WTC11 (cell line): ENCODE data around the gene SLC19A1. TPM values are rescaled to one million over a fixed set of nuclear protein-coding genes. Genes with fewer than 3 reads are reported as not detected.

Experiments used
- ATAC-seq: fragments of 200-7000 bp; cut with Tn5 transposase; 2 replicates; pipeline ENCODE4 v1.10.0; 2021; ENCODE audit warnings: mild to moderate bottlenecking, moderate library complexity
- CTCF ChIA-PET: fragments of 300-600 bp; sonication (Branson Sonifier 250); formaldehyde crosslinking; loops from one replicate; lab custom pipeline; 2021; ENCODE audit warnings: antibody characterized with exemption; lab: Charles Lee
- POLR2A ChIA-PET: fragments of 350-600 bp; sonication (Branson Sonifier 250); formaldehyde crosslinking; loops from one replicate; lab custom pipeline; 2021; ENCODE audit warnings: antibody characterized with exemption; lab: Charles Lee
- DNase-seq: peaks from one replicate; pipeline ENCODE4 v3.0.0; 2021; ENCODE audit warnings: low spot score
- H3K27ac Mint-ChIP-seq: 2 replicates; pipeline ENCODE4 v1.8.0; 2021; ENCODE audit warnings: mixed read lengths
- H3K27me3 Mint-ChIP-seq: 2 replicates; pipeline ENCODE4 v1.8.0; 2021; ENCODE audit warnings: low read depth, mild to moderate bottlenecking, moderate library complexity, mixed read lengths
- H3K36me3 Mint-ChIP-seq: 2 replicates; pipeline ENCODE4 v1.8.0; 2021; ENCODE audit warnings: mixed read lengths
- H3K4me1 Mint-ChIP-seq: 2 replicates; pipeline ENCODE4 v1.8.0; 2022; ENCODE audit warnings: mixed read lengths
- H3K4me3 Mint-ChIP-seq: 2 replicates; pipeline ENCODE4 v1.8.0; 2021; ENCODE audit warnings: mild to moderate bottlenecking, moderate library complexity, mixed read lengths
- H3K9me3 Mint-ChIP-seq: 2 replicates; pipeline ENCODE4 v1.8.0; 2021; ENCODE audit warnings: mixed read lengths
- ATF1 ChIP-seq: sonication (generic); formaldehyde crosslinking; IDR thresholded peaks from 2 replicates; pipeline ENCODE4 v1.8.1; 2023; ENCODE audit warnings: mild to moderate bottlenecking, moderate library complexity, missing genetic modification reagents
- ETV6 ChIP-seq: sonication (generic); formaldehyde crosslinking; IDR thresholded peaks from 2 replicates; pipeline ENCODE4 v1.8.1; 2022; ENCODE audit warnings: mild to moderate bottlenecking, missing genetic modification reagents
- GRHL2 ChIP-seq: fragments of 250-450 bp; sonication (Bioruptor Pico); IDR thresholded peaks from 2 replicates; pipeline ENCODE4 v1.8.0; 2022; ENCODE audit warnings: mild to moderate bottlenecking, moderate library complexity; ENCODE audit not compliant: insufficient replicate concordance, severe bottlenecking
- JUN ChIP-seq: sonication (generic); formaldehyde crosslinking; IDR thresholded peaks from 2 replicates; pipeline ENCODE4 v1.8.0; 2023; ENCODE audit warnings: mild to moderate bottlenecking, missing genetic modification reagents
- MYBL2 ChIP-seq: sonication (generic); formaldehyde crosslinking; IDR thresholded peaks from 2 replicates; pipeline ENCODE4 v1.8.1; 2023; ENCODE audit warnings: mild to moderate bottlenecking, moderate library complexity, missing genetic modification reagents
- NFE2L1 ChIP-seq: sonication (generic); formaldehyde crosslinking; IDR thresholded peaks from 2 replicates; pipeline ENCODE4 v1.8.1; 2023; ENCODE audit warnings: missing genetic modification reagents
- NR2C2 ChIP-seq: sonication (generic); formaldehyde crosslinking; IDR thresholded peaks from 2 replicates; pipeline ENCODE4 v1.8.0; 2022; ENCODE audit warnings: mild to moderate bottlenecking, missing genetic modification reagents
- PRRX2 ChIP-seq: fragments of 250-450 bp; sonication (Bioruptor Pico); IDR thresholded peaks from 2 replicates; pipeline ENCODE4 v1.8.0; 2021; ENCODE audit warnings: mild to moderate bottlenecking
- SMAD3 ChIP-seq: sonication (generic); formaldehyde crosslinking; IDR thresholded peaks from 2 replicates; pipeline ENCODE4 v1.8.0; 2022; ENCODE audit warnings: missing genetic modification reagents, mild to moderate bottlenecking, borderline replicate concordance
- SP1 ChIP-seq: sonication (generic); formaldehyde crosslinking; conservative IDR thresholded peaks from 2 replicates; pipeline ENCODE4 v1.8.1; 2022; ENCODE audit warnings: missing genetic modification reagents
- ZBTB21 ChIP-seq: sonication (generic); formaldehyde crosslinking; IDR thresholded peaks from 2 replicates; pipeline ENCODE4 v1.8.1; 2023; ENCODE audit warnings: mild to moderate bottlenecking, missing genetic modification reagents, borderline replicate concordance
- ZNF263 ChIP-seq: sonication (generic); formaldehyde crosslinking; IDR thresholded peaks from 2 replicates; pipeline ENCODE4 v1.8.1; 2022; ENCODE audit warnings: low read depth, mild to moderate bottlenecking, moderate library complexity, missing genetic modification reagents
- ZNF671 ChIP-seq: fragments of 250-450 bp; sonication (Bioruptor Pico); IDR thresholded peaks from 2 replicates; pipeline ENCODE4 v1.8.0; 2021; ENCODE audit warnings: mild to moderate bottlenecking
- total RNA-seq: library from RNA; stranded (reverse); gene quantifications from 3 replicates; pipeline ENCODE4 v1.2.3, GENCODE V29; 2021
- TF ChIP-seq, protein P1 (sequence below): sonication (generic); formaldehyde crosslinking; IDR thresholded peaks from 2 replicates; pipeline ENCODE4 v1.8.0; 2023; ENCODE audit warnings: mild to moderate bottlenecking, missing genetic modification reagents
- TF ChIP-seq, protein P2 (sequence below): sonication (generic); formaldehyde crosslinking; IDR thresholded peaks from 2 replicates; pipeline ENCODE4 v1.8.1; 2023; ENCODE audit warnings: mild to moderate bottlenecking, missing genetic modification reagents, moderate library complexity
- TF ChIP-seq, protein P3 (sequence below): sonication (generic); formaldehyde crosslinking; IDR thresholded peaks from 2 replicates; pipeline ENCODE4 v1.8.1; 2023; ENCODE audit warnings: mild to moderate bottlenecking, missing genetic modification reagents, moderate library complexity
- TF ChIP-seq, protein P4 (sequence below): sonication (generic); formaldehyde crosslinking; IDR thresholded peaks from 2 replicates; pipeline ENCODE4 v1.8.1; 2022; ENCODE audit warnings: mild to moderate bottlenecking, missing genetic modification reagents, moderate library complexity, borderline replicate concordance
- TF ChIP-seq, protein P5 (sequence below): sonication (generic); formaldehyde crosslinking; IDR thresholded peaks from 2 replicates; pipeline ENCODE4 v1.8.1; 2023; ENCODE audit warnings: mild to moderate bottlenecking, missing genetic modification reagents
- TF ChIP-seq, protein P6 (sequence below): sonication (generic); formaldehyde crosslinking; IDR thresholded peaks from 2 replicates; pipeline ENCODE4 v1.8.1; 2022; ENCODE audit warnings: missing genetic modification reagents, borderline replicate concordance

Gene SLC19A1
- total RNA-seq, 1 experiment from 2014 or later, result 29.8 TPM

DNA sequence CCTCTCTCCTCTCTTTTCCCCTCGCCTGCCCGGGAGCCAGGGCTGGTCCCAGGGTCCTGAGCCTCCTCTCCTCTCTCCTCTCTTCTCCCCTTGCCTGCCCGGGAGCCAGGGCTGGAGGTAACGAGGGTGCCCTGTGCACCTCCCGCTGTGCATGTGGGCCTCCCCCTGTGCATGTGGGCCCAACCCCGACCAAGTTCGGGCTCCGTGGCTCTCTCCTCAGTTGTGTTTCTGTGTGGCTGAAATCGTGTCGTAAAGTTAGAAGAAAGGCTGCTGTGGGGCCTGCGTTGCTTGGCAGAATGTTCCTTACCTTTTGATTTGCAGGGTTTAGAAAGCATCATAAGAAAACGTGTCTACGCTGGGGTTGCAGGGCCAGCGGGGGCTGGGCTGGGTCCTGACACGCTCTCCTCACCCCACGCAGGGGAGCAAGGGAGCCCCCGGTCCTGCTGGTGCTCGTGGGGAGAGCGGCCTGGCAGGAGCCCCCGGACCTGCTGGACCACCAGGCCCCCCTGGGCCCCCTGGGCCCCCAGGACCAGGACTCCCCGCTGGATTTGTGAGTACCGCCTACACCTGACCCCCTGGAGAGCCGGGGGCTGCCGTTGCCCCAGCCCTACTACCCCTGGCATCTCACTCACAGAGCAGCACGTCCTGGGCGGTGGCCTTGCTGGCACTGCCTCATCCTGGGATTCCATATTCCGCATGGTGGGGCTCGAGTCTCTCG, 55.6 kb downstream of the SLC19A1 start:
- ATAC-seq (no peak), DNase-seq (no peak)
- CTCF ChIA-PET, result interaction anchor here (1.0 kb wide), 1 partner anchor 9 kb away, joined by 3 read pairs; no protein-coding TSS in a partner anchor
- no peaks in the 10 kb centered on the region for H3K27me3 Mint-ChIP-seq
- H3K4me1 Mint-ChIP-seq, result peaks cover 22% of the 10 kb centered on the region
- TF ChIP-seq, protein P1, sequence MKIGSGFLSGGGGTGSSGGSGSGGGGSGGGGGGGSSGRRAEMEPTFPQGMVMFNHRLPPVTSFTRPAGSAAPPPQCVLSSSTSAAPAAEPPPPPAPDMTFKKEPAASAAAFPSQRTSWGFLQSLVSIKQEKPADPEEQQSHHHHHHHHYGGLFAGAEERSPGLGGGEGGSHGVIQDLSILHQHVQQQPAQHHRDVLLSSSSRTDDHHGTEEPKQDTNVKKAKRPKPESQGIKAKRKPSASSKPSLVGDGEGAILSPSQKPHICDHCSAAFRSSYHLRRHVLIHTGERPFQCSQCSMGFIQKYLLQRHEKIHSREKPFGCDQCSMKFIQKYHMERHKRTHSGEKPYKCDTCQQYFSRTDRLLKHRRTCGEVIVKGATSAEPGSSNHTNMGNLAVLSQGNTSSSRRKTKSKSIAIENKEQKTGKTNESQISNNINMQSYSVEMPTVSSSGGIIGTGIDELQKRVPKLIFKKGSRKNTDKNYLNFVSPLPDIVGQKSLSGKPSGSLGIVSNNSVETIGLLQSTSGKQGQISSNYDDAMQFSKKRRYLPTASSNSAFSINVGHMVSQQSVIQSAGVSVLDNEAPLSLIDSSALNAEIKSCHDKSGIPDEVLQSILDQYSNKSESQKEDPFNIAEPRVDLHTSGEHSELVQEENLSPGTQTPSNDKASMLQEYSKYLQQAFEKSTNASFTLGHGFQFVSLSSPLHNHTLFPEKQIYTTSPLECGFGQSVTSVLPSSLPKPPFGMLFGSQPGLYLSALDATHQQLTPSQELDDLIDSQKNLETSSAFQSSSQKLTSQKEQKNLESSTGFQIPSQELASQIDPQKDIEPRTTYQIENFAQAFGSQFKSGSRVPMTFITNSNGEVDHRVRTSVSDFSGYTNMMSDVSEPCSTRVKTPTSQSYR (CRISPR knock-in tag), result no peak
- TF ChIP-seq, protein P2, sequence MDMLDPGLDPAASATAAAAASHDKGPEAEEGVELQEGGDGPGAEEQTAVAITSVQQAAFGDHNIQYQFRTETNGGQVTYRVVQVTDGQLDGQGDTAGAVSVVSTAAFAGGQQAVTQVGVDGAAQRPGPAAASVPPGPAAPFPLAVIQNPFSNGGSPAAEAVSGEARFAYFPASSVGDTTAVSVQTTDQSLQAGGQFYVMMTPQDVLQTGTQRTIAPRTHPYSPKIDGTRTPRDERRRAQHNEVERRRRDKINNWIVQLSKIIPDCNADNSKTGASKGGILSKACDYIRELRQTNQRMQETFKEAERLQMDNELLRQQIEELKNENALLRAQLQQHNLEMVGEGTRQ, result no peak
- TF ChIP-seq SP1 (CRISPR knock-in tag), result no peak
- no peak for TF ChIP-seq PRRX2 (CRISPR knock-in tag)
- TF ChIP-seq, protein P3, sequence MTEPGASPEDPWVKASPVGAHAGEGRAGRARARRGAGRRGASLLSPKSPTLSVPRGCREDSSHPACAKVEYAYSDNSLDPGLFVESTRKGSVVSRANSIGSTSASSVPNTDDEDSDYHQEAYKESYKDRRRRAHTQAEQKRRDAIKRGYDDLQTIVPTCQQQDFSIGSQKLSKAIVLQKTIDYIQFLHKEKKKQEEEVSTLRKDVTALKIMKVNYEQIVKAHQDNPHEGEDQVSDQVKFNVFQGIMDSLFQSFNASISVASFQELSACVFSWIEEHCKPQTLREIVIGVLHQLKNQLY (CRISPR knock-in tag), result no peak
- TF ChIP-seq JUN, result no peak
- TF ChIP-seq ZBTB21, result no peak
- TF ChIP-seq, protein P4, sequence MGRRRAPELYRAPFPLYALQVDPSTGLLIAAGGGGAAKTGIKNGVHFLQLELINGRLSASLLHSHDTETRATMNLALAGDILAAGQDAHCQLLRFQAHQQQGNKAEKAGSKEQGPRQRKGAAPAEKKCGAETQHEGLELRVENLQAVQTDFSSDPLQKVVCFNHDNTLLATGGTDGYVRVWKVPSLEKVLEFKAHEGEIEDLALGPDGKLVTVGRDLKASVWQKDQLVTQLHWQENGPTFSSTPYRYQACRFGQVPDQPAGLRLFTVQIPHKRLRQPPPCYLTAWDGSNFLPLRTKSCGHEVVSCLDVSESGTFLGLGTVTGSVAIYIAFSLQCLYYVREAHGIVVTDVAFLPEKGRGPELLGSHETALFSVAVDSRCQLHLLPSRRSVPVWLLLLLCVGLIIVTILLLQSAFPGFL, result no peak
- no peak for TF ChIP-seq GRHL2 (CRISPR knock-in tag)
- no peak for TF ChIP-seq NR2C2
- TF ChIP-seq ZNF263 (CRISPR knock-in tag), result no peak
- no peak for TF ChIP-seq ETV6
- TF ChIP-seq, protein P5, sequence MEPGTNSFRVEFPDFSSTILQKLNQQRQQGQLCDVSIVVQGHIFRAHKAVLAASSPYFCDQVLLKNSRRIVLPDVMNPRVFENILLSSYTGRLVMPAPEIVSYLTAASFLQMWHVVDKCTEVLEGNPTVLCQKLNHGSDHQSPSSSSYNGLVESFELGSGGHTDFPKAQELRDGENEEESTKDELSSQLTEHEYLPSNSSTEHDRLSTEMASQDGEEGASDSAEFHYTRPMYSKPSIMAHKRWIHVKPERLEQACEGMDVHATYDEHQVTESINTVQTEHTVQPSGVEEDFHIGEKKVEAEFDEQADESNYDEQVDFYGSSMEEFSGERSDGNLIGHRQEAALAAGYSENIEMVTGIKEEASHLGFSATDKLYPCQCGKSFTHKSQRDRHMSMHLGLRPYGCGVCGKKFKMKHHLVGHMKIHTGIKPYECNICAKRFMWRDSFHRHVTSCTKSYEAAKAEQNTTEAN (CRISPR knock-in tag), result no peak
- TF ChIP-seq NFE2L1 (CRISPR knock-in tag), result no peak
- TF ChIP-seq MYBL2 (CRISPR knock-in tag), result no peak
- TF ChIP-seq, protein P6, sequence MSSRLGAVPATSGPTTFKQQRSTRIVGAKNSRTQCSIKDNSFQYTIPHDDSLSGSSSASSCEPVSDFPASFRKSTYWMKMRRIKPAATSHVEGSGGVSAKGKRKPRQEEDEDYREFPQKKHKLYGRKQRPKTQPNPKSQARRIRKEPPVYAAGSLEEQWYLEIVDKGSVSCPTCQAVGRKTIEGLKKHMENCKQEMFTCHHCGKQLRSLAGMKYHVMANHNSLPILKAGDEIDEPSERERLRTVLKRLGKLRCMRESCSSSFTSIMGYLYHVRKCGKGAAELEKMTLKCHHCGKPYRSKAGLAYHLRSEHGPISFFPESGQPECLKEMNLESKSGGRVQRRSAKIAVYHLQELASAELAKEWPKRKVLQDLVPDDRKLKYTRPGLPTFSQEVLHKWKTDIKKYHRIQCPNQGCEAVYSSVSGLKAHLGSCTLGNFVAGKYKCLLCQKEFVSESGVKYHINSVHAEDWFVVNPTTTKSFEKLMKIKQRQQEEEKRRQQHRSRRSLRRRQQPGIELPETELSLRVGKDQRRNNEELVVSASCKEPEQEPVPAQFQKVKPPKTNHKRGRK (CRISPR knock-in tag), result no peak
- TF ChIP-seq ATF1, result no peak
- no peak for TF ChIP-seq SMAD3 (CRISPR knock-in tag)
- no peak for TF ChIP-seq ZNF671 (CRISPR knock-in tag)
- no peak overlapping the region for H3K4me3 Mint-ChIP-seq
- POLR2A ChIA-PET, result no interaction called here
- H3K27ac Mint-ChIP-seq, result peak overlapping the region; percentile 54
- H3K9me3 Mint-ChIP-seq, result peaks cover 7% of the 10 kb centered on the region
- H3K36me3 Mint-ChIP-seq, result peaks cover 18% of the 10 kb centered on the region
